ENCODE results near the gene GALNTL6.

GRCh38 chr4:172868271-172868670, 1055.1 kb downstream of the GALNTL6 start:
- TF ChIP-seq CTCF (IDR thresholded peaks at IDR 0.05), result no peak
- TF ChIP-seq POLR2A (IDR thresholded peaks at IDR 0.05), result no peak
- no peak for TF ChIP-seq EP300 (IDR thresholded peaks at IDR 0.05; ENCODE audit: low read depth)
- no peak for TF ChIP-seq POLR2AphosphoS5 (IDR thresholded peaks at IDR 0.05)
